RWPE1 (cell line): ENCODE results near the gene ANGPTL4.

Experiments
- CTCF ChIA-PET: fragments of 350-600 bp; sonication (Branson Sonifier 250); formaldehyde crosslinking; extraction: SDS; loops from one replicate; lab custom pipeline; 2021; lab: Yijun Ruan, JAX
- POLR2A ChIA-PET: fragments of 400-600 bp; formaldehyde crosslinking; extraction: SDS; loops from one replicate; lab custom pipeline; 2020; ENCODE audit warnings: antibody characterized with exemption; ENCODE audit not compliant: low non-redundant PET; lab: Yijun Ruan, JAX
- DNase-seq: peaks from one replicate; pipeline ENCODE4 v3.0.0; 2012; ENCODE audit warnings: low spot score
- H3K27ac ChIP-seq: fragments of 450-650 bp; 2 replicates; pipeline ENCODE4 v1.5.1; 2017
- TF ChIP-seq, protein P1 (sequence below): fragments of 450-650 bp; conservative IDR thresholded peaks from 2 replicates; pipeline ENCODE4 v1.5.1; 2017; ENCODE audit warnings: low read depth, mild to moderate bottlenecking

ANGPTL4 gene

GRCh38 chr19:8386990-8387389 is 23.0 kb downstream of the ANGPTL4 start:
- ChIA-PET CTCF (no interaction called here), POLR2A (no interaction called here)
- no peak for DNase-seq
- TF ChIP-seq, protein P1, sequence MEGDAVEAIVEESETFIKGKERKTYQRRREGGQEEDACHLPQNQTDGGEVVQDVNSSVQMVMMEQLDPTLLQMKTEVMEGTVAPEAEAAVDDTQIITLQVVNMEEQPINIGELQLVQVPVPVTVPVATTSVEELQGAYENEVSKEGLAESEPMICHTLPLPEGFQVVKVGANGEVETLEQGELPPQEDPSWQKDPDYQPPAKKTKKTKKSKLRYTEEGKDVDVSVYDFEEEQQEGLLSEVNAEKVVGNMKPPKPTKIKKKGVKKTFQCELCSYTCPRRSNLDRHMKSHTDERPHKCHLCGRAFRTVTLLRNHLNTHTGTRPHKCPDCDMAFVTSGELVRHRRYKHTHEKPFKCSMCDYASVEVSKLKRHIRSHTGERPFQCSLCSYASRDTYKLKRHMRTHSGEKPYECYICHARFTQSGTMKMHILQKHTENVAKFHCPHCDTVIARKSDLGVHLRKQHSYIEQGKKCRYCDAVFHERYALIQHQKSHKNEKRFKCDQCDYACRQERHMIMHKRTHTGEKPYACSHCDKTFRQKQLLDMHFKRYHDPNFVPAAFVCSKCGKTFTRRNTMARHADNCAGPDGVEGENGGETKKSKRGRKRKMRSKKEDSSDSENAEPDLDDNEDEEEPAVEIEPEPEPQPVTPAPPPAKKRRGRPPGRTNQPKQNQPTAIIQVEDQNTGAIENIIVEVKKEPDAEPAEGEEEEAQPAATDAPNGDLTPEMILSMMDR = no peak
- no peak overlapping the region for H3K27ac ChIP-seq

GRCh38 chr19:8387688-8388611 is 24.0 kb downstream of the ANGPTL4 start:
- ChIA-PET CTCF (no interaction called here), POLR2A (no interaction called here)
- no peak for DNase-seq
- no peak overlapping the region; the same call in 1 of the 2 replicates for H3K27ac ChIP-seq
- TF ChIP-seq, protein P1 = no peak

- TF ChIP-seq, protein P1 = no peak
- no peak overlapping the region for H3K27ac ChIP-seq
- CTCF ChIA-PET = no interaction called here
- POLR2A ChIA-PET = no interaction called here
- DNase-seq = no peak
Observed at GRCh38 chr19:8388612-8388958, 24.6 kb downstream of the ANGPTL4 start.

- peak within 1 kb of the TSS; percentile 96 for H3K27ac ChIP-seq
- TF ChIP-seq, protein P1 = no peak
- POLR2A ChIA-PET = interaction anchor here (1.2 kb wide), 1 partner anchor 124 kb away, joined by 5 read pairs; the partner anchor contains the start of gene ZNF414
- peak; percentile 99 for DNase-seq
- CTCF ChIA-PET = interaction anchor here (0.6 to 1.1 kb wide), 2 partner anchors 36 to 1839 kb away, joined by 3 to 9 read pairs; no protein-coding TSS in a partner anchor
Observed at GRCh38 chr19:8389891-8390616, 26.1 kb downstream of the ANGPTL4 start, which contains the start of gene RAB11B. Gene RAB11B (plus strand): TSS chr19:8390360. CDS start chr19:8390417, 57 bp downstream.

DNA sequence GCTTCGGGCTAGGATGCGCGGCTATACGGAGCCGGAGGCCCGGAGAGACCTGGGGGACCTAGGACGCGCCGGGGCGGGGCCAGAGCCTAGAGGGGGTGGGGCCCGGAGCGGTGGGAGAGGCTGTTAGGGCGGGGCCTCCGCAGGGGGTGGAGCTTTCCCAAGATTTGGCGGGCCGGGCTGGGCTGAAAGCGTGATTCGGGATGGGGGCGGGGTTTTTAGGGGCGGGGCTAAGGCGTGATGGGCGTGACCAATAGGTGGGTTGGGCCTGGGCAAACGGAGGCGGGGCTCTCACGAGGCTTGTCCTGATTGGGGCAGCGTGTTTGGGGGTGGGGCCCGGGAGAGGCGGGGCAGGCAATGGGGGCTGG is 26.6 kb downstream of the ANGPTL4 start:
- peak; percentile 96 for DNase-seq
- ChIA-PET CTCF (no interaction called here), POLR2A (interaction anchor here (0.5 to 1.2 kb wide), 2 partner anchors 123 to 666 kb away, joined by 3 to 5 read pairs; partner anchors contain the start of gene ZNF414)
- TF ChIP-seq, protein P1 = no peak
- peak overlapping the region; percentile 96 for H3K27ac ChIP-seq
